ENCODE data around the gene ZNF316.
"Not testable (repeated sequence)": the region's sequence is repeated elsewhere in the genome, so short reads cannot be mapped to it uniquely, and the experiment has no call there.

The ZNF316 gene

DNA sequence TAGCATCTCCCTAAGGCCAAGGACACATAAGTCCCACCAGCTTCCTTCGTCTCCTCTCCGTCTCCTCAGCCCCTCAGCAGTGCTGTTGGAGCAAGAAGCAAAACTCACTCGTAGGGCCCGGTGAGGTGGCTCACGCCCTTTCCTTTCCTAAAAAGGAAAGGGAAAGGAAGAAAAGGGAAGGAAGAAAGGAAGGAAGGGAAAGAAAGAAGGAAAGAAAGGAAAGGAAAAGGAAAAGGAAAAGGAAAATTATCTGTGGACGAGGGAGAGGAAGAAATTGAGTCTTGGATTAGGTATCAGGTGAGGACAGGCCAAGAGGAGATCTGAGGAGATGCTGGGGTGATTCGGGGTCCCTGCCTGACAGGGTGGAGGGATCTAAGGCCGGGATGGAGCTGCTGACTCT lies 3.1 kb upstream of the ZNF316 start:
- H3K27me3 Mint-ChIP-seq = peaks cover 7% of the 10 kb centered on the region
- no peak overlapping the region for H3K4me3 Mint-ChIP-seq
- peaks cover 31% of the 10 kb centered on the region for H3K4me1 Mint-ChIP-seq (ENCODE audit: low read depth)
- peaks cover 10% of the 10 kb centered on the region for H3K9me3 Mint-ChIP-seq
- intact Hi-C loops (cut with micrococcal nuclease) = no loop called here
- peak overlapping the region; percentile 4 for H3K27ac Mint-ChIP-seq
- peaks cover 10% of the 10 kb centered on the region for H3K36me3 Mint-ChIP-seq (ENCODE audit: low read depth)

DNA sequence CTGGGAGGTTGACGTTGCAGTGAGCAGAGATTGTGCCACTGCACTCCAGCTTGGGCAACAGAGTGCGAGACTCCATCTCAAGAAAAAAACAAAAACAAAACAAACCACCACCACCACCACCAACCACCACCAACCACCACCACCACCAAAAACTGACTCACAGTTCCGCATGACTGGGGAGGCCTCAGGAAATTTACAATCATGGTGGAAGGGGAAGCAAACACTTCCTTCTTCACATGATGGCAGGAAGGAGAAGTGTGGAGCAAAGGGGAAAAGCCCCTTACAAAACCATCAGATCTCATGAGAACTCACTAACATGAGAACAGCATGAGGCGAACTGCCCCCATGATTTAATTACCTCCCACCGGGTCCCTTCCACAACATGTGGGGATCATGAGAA lies 2.1 kb upstream of the ZNF316 start:
- Mint-ChIP-seq H3K27ac (peak overlapping the region; percentile 66), H3K36me3 (ENCODE audit: low read depth) (peaks cover 20% of the 10 kb centered on the region), H3K4me1 (ENCODE audit: low read depth) (peaks cover 40% of the 10 kb centered on the region), H3K9me3 (peaks cover 10% of the 10 kb centered on the region)
- intact Hi-C loops (cut with micrococcal nuclease); H3K4me3 Mint-ChIP-seq; H3K27me3 Mint-ChIP-seq: not testable (repeated sequence)

DNA sequence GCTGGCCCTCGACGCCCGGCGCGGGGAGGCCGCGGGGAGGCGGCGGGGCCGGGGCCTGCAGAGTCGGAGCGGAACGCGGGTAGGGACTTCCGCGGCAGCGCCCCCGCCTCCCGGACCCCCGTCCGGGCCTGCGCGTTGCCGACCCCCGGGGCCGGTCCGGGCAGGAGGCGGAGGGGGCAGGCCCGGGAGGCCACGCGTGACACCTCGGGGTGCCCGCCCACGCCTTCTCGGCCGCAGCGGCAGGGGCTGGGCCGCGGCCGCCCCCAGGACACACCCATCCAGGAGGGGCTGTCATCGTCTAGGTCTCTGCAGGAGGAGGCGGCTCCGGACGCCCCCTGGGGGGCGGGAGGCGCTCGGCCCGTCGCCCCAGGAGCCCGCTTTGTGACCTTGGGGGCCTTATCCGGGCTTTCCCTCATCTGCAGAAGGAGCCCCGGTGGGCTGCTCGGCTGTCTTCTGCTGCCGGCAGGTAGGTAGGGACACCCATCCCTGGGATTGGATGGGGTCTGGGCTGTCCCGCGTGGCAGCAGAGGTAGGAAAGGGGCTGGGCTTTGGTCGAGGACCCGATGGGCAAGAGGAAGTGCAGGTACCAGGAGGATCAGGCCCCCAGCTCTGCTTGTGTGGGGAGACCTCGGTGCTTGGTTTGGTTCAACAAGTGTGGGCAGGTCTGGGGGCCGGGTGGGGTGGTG lies 569 bp downstream of the ZNF316 start:
- Mint-ChIP-seq H3K27me3 (no peaks in the 10 kb centered on the region), H3K9me3 (peaks cover 10% of the 10 kb centered on the region), H3K4me1 (ENCODE audit: low read depth) (peaks cover 47% of the 10 kb centered on the region), H3K27ac (peak overlapping the region; percentile 75), H3K36me3 (ENCODE audit: low read depth) (peaks cover 47% of the 10 kb centered on the region), H3K4me3 (peak overlapping the region; percentile 89)
- intact Hi-C loops (cut with micrococcal nuclease) = loop anchor here (1.0 kb wide), 1 partner anchor 69 kb away; the partner anchor contains the start of gene ZNF12

DNA sequence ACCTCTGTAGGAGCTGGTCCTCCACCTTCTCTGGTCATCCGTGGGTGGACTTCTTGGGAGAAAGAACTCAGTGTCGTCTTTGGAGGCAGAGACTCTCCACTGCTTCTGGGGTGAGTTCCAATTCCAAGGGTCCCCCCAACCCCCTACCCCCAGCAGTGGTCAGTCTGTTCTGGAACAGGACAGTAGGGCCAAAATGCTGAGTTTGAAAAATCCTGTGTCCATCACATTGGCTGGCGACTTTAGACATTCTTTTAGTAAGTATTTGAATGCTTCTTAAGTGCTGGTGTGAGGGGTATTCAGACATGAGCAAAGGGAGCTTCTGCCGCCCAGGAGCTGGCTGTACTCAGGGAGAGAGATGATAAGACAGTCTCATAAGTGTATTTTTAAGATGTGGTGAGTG lies 1.9 kb downstream of the ZNF316 start:
- Mint-ChIP-seq H3K27me3 (no peaks in the 10 kb centered on the region), H3K36me3 (ENCODE audit: low read depth) (peaks cover 57% of the 10 kb centered on the region), H3K9me3 (peaks cover 6% of the 10 kb centered on the region), H3K27ac (peak overlapping the region; percentile 75), H3K4me3 (peak overlapping the region; percentile 27), H3K4me1 (ENCODE audit: low read depth) (peaks cover 43% of the 10 kb centered on the region)
- intact Hi-C loops (cut with micrococcal nuclease) = no loop called here

DNA sequence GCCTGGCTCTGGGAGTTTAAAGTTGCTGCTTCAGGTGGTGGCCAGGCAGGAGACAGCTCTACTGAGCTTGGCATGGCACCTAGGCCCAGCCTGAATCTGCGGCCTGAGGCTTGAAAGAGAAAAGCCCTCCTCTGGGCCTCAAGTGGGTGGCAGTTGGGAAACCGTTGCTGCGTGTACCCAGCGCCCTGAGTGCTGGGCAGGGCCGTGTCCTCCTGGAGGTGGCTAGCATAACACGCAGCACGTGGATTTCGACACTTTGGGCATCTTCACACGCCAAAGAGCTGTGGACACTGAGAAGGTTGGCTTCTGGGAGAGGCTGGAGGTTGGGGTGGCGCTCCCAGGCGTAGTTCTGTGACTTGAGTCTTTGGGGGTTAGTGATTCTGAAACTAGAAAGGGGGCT lies 2.5 kb downstream of the ZNF316 start:
- intact Hi-C loops (cut with micrococcal nuclease) = no loop called here
- Mint-ChIP-seq H3K27me3 (no peaks in the 10 kb centered on the region), H3K4me3 (no peak overlapping the region), H3K27ac (peak overlapping the region; percentile 75), H3K36me3 (ENCODE audit: low read depth) (peaks cover 60% of the 10 kb centered on the region), H3K4me1 (ENCODE audit: low read depth) (peaks cover 37% of the 10 kb centered on the region), H3K9me3 (no peaks in the 10 kb centered on the region)

DNA sequence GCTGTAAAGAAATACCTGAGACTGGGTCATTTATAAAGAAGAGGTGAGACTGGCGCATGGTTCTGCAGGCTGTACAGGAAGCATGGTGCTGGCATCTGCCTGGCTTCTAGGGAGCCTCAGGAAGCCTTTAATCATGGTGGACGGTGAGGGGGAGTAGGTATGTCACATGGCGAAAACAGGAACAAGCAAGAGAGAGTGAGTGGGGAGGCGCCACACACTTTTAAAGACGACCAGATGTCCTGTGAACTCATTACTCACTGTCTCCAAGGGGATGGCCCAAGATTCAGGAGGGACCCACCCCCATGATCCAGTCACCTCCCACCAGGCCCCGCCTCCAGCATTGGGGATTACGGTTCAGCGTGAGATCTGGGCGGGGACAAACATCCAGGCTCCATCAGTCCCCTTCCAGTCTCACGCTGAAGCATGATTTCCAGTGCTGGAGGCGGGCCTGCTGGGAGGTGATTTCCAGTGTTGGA lies 3.2 kb downstream of the ZNF316 start:
- no peaks in the 10 kb centered on the region for H3K9me3 Mint-ChIP-seq
- H3K27me3 Mint-ChIP-seq = no peaks in the 10 kb centered on the region
- intact Hi-C loops (cut with micrococcal nuclease) = no loop called here
- no peak overlapping the region for H3K27ac Mint-ChIP-seq
- H3K36me3 Mint-ChIP-seq (ENCODE audit: low read depth) = peaks cover 66% of the 10 kb centered on the region
- peaks cover 36% of the 10 kb centered on the region for H3K4me1 Mint-ChIP-seq (ENCODE audit: low read depth)
- no peak overlapping the region for H3K4me3 Mint-ChIP-seq

DNA sequence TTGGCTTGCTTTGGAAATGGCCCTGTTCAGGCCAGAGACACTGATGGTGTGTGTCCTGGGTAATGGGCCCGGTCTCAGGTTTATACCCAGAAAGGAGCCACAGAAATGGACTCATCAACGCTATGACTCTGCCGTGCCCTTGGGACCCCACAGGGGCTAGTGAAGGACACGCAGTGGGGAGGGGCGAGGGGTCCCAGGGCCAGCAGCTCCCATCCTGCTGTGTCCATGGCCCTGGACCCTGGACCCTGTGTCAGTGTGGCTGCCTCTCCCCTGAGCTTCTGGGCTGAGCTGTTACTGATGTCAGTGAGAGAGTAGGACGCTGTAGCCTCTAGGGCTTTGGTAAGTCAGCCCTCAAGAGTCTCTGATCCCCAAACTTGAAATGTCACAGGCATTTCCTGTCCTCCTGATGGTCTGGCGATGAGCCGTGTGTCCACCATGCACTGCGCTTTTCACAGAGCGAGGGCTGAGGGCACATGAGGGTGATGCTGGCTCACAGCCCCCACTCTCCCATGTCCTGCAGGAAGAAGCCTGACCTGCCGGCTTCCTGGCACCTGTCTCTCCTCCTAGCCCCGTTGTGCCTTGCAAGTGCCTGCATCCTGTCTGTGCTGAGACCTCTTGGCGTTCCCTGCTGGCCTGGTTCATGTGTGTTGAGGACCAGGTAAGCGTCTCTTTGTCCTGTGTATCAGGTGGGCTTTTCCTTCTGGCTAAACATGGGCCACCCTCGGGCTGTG lies 4.4 kb downstream of the ZNF316 start:
- Mint-ChIP-seq H3K36me3 (ENCODE audit: low read depth) (peaks cover 78% of the 10 kb centered on the region), H3K27me3 (no peaks in the 10 kb centered on the region), H3K27ac (no peak overlapping the region), H3K9me3 (no peaks in the 10 kb centered on the region), H3K4me1 (ENCODE audit: low read depth) (peaks cover 32% of the 10 kb centered on the region), H3K4me3 (no peak overlapping the region)
- intact Hi-C loops (cut with micrococcal nuclease) = no loop called here

DNA sequence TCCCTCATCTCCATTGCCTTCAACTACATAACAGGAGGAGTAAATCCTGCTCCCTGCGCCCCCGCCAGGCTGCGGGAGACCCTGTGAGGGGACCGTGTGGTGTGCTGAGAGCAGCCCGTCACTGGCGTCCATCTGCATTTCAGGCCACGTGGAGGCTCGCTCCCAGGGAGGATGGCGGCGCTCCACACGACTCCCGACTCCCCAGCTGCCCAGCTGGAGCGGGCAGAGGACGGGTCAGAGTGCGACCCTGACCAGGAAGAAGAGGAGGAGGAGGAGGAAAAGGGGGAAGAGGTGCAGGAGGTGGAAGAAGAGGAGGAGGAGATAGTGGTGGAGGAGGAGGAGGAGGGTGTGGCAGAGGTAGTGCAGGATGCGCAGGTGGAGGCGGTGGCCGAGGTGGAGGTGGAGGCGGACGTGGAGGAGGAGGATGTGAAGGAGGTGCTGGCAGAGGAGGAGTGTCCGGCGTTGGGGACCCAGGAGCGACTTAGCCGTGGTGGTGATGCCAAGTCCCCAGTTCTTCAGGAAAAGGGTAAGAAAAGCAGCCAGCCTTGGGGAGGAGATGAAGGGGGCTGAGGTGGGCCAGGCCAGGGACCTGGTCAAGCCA lies 5.2 kb downstream of the ZNF316 start:
- intact Hi-C loops (cut with micrococcal nuclease) = no loop called here
- Mint-ChIP-seq H3K4me3 (no peak overlapping the region), H3K36me3 (ENCODE audit: low read depth) (peaks cover 87% of the 10 kb centered on the region), H3K27me3 (no peaks in the 10 kb centered on the region), H3K27ac (no peak overlapping the region), H3K4me1 (ENCODE audit: low read depth) (peaks cover 31% of the 10 kb centered on the region), H3K9me3 (no peaks in the 10 kb centered on the region)

DNA sequence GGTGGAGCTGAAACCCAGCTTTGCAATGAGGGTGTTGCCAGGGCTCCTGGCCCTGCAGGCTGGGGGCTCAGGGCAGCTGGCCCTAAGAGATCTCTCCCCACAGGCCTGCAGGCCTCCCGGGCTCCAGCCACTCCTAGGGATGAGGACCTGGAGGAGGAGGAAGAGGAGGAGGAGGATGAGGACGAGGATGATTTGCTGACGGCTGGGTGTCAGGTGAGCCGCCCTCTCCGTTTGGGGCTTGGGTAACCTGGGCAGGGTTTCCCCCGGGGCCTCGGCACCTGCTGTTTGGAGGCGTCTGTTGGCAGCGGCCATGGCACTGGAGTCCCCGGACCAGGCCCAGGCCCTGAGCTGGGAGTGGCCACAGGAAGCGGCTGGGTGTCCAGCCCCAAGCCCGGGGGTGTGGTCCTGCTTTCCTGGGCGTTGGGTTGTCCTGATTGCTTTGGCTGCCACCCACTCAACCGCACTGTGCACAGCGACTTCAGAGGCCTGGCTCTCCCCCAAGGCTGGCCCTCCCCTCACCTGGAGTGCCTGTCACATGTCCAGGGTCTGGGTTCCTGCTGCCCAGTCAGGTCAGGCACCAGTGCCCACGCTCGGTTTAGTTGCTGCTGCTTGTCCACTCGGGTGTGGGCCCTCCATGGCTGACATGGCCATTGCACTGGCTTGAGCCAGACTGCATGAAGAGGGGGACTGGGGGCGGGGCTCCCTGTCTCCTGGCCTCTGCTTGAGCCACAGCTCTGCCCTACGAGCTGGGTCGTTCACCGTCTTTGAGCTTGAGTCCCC lies 5.9 kb downstream of the ZNF316 start:
- intact Hi-C loops (cut with micrococcal nuclease) = no loop called here
- no peak overlapping the region for H3K4me3 Mint-ChIP-seq
- H3K36me3 Mint-ChIP-seq (ENCODE audit: low read depth) = peaks cover 94% of the 10 kb centered on the region
- no peaks in the 10 kb centered on the region for H3K9me3 Mint-ChIP-seq
- H3K27me3 Mint-ChIP-seq = no peaks in the 10 kb centered on the region
- peaks cover 26% of the 10 kb centered on the region for H3K4me1 Mint-ChIP-seq (ENCODE audit: low read depth)
- no peak overlapping the region for H3K27ac Mint-ChIP-seq

DNA sequence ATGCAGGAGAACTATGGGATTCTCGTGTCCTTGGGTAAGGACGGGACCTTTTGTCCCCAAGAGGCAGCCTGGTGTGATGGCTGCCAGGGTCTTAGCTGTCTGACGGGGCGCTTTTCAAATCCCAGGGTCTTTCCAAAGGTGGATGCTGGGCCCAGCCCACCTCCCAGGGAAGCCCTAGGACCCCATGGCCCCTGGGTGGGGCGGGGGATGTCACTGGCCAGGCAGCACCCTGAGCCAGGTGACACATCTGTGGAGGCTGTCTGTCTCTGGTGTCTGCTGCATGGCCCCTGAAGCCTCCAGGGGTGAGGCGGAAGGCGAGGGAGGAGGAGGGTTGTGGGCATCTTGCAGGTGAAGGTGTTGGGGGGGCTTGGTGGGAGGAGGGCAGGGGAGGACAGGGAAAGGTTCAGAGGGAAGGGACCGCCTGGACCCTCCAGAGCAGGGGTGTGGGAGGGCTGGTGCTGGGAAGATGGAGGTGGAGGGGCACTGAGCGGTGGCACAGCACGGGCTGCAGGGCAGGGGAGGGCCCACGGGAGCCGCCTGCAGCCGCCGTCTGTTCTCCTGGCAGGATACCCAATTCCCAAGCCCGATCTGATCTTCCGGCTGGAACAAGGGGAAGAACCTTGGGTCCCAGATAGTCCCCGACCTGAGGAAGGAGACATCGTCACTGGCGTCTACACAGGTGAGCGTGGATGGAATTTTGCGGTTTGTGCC lies 7.0 kb downstream of the ZNF316 start:
- intact Hi-C loops (cut with micrococcal nuclease) = no loop called here
- Mint-ChIP-seq H3K4me3 (no peak overlapping the region), H3K27me3 (no peaks in the 10 kb centered on the region), H3K9me3 (peaks cover 8% of the 10 kb centered on the region), H3K36me3 (ENCODE audit: low read depth) (peaks cover 100% of the 10 kb centered on the region), H3K27ac (no peak overlapping the region), H3K4me1 (ENCODE audit: low read depth) (peaks cover 16% of the 10 kb centered on the region)

DNA sequence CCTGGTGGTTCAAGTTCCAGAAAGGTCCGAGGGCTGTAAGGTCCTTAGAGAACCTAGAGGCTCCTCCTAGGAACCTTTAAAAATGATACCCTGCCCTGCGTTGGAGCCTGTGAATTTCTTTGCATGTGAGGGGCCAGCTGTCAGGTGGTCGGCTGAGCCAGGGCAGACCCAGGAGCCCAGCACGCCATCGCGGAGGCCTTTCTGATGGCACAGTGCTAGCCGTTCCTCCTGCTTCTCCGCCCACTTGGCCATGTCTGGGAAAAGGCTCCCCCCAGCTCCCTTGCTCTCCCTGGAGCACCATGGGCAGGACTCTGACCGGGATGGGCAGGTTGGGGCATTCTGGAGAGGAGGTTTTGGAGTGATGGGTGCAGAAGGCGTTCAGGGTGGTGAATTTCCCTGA lies 7.6 kb downstream of the ZNF316 start:
- H3K27me3 Mint-ChIP-seq = no peaks in the 10 kb centered on the region
- intact Hi-C loops (cut with micrococcal nuclease) = no loop called here
- H3K4me1 Mint-ChIP-seq (ENCODE audit: low read depth) = peaks cover 10% of the 10 kb centered on the region
- H3K4me3 Mint-ChIP-seq = no peak overlapping the region
- no peak overlapping the region for H3K27ac Mint-ChIP-seq
- H3K9me3 Mint-ChIP-seq = peaks cover 14% of the 10 kb centered on the region
- peaks cover 100% of the 10 kb centered on the region for H3K36me3 Mint-ChIP-seq (ENCODE audit: low read depth)

DNA sequence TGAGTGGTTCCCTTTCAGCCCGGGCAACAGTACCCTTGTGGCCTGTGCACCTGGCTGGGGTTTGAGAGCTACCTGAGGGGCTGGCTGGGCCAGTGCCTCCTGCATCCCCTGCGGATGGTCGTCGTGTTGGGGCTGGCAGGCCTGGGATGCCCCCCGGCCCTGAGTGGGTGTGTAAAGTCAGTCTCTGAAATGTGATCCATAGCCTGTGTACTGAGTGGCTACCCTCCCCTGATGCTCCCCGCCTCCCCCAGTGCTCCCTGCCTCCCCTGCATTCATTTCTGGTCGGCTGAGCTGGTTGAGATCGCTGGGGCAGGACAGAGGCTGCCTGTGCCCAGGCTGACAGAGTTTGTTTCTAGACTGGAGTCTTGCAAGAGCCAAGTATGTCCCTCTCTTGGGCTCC lies 9.3 kb downstream of the ZNF316 start:
- Mint-ChIP-seq H3K4me1 (ENCODE audit: low read depth) (no peaks in the 10 kb centered on the region), H3K27ac (no peak overlapping the region), H3K27me3 (no peaks in the 10 kb centered on the region), H3K4me3 (no peak overlapping the region), H3K36me3 (ENCODE audit: low read depth) (peaks cover 100% of the 10 kb centered on the region), H3K9me3 (peaks cover 32% of the 10 kb centered on the region)
- intact Hi-C loops (cut with micrococcal nuclease) = no loop called here

DNA sequence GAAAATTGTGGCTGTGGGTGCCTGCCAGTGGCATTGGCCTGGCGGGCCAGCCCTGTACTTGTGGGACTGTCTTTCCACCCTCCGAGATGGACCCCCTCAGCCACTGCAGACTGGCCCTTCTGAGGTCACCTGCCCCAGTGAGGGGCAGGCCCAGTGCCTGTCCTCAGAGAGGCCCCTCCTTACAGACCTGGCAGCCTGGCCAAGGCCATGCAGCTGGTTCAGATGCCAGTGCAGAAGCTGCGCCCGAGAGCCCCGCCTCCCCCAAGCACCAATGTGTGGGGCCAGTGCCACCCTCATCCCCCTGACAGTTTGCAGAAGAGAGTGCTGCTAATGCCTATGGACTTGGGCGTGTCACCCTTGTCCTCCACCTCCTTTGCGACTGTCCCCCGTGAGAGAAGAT lies 10.0 kb downstream of the ZNF316 start:
- H3K27me3 Mint-ChIP-seq = no peaks in the 10 kb centered on the region
- intact Hi-C loops (cut with micrococcal nuclease) = no loop called here
- H3K4me1 Mint-ChIP-seq (ENCODE audit: low read depth) = no peaks in the 10 kb centered on the region
- H3K36me3 Mint-ChIP-seq (ENCODE audit: low read depth) = peaks cover 100% of the 10 kb centered on the region
- H3K27ac Mint-ChIP-seq = no peak overlapping the region
- H3K4me3 Mint-ChIP-seq = no peak overlapping the region
- peaks cover 38% of the 10 kb centered on the region for H3K9me3 Mint-ChIP-seq

Measured in dendritic cell treated with granulocyte-macrophage colony-stimulating factor and Interleukin-4, amounts not matched to agents 40 ng/mL and 50 ng/mL, for 4 days (primary cell).